ENCODE results near the gene CNTRL.

DNA sequence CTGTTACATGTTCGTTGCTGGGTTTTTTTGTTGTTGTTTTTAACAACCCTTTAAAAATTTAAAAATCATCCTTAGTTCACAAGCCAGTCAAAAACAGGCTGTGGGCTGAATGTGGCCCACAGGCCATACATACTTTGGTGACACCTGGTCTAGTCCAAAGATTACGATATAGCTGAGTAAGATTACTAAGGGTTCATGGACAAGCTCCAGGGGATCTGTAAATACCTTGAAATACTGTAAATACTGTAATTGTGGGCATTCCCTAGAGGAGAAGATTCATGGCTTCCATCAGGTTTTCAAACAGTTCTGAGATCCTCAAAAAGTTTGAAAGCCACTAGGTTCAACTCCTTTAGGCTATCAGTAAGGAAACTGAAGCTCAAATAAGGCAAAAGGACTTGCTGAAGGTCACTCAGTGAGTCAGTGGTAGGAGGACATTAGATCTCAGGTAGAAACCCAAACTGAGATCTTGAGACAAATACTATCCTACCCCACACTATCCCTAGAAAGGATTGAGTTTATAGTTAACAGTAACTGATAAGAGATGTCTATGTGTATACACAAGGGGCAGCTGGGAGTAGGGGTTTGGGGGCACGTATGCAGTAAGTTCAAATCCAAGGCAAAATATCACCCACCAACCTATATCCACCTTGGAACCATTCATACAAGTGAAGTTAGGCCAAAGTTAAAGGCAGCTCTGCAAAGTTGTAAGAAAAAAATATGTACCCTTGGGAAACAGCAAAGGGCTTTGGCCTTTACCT, 109.1 kb downstream of the CNTRL start:
- TF ChIP-seq, protein P1, sequence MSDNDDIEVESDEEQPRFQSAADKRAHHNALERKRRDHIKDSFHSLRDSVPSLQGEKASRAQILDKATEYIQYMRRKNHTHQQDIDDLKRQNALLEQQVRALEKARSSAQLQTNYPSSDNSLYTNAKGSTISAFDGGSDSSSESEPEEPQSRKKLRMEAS (IDR thresholded peaks at IDR 0.05; ENCODE audit: low read depth, low read length): no peak
- TF ChIP-seq, protein P2, sequence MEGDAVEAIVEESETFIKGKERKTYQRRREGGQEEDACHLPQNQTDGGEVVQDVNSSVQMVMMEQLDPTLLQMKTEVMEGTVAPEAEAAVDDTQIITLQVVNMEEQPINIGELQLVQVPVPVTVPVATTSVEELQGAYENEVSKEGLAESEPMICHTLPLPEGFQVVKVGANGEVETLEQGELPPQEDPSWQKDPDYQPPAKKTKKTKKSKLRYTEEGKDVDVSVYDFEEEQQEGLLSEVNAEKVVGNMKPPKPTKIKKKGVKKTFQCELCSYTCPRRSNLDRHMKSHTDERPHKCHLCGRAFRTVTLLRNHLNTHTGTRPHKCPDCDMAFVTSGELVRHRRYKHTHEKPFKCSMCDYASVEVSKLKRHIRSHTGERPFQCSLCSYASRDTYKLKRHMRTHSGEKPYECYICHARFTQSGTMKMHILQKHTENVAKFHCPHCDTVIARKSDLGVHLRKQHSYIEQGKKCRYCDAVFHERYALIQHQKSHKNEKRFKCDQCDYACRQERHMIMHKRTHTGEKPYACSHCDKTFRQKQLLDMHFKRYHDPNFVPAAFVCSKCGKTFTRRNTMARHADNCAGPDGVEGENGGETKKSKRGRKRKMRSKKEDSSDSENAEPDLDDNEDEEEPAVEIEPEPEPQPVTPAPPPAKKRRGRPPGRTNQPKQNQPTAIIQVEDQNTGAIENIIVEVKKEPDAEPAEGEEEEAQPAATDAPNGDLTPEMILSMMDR (IDR thresholded peaks at IDR 0.05; ENCODE audit: low read depth, low read length): no peak
- TF ChIP-seq POLR2A (IDR thresholded peaks at IDR 0.05; ENCODE audit: extremely low read depth, insufficient read length) (no peak), MYC (IDR thresholded peaks at IDR 0.05; ENCODE audit: low read depth, low read length) (no peak)

All from NB4 (cell line).